GM19099 (cell line): ENCODE data around the gene CCR5.

Experiments used
- POLR2A ChIP-seq: IDR thresholded peaks from 3 replicates; pipeline ENCODE4 v1.6.1; 2011; ENCODE audit warnings: low read depth; ENCODE audit not compliant: insufficient read length; ENCODE audit errors: extremely low read depth

The CCR5 gene

GRCh38 chr3:46393554-46394434 is 23.0 kb downstream of the CCR5 start:
- no peak for TF ChIP-seq POLR2A

GRCh38 chr3:46395210-46395661 is 24.5 kb downstream of the CCR5 start:
- TF ChIP-seq POLR2A, result no peak

- no peak for TF ChIP-seq POLR2A
Measured at GRCh38 chr3:46395766-46396530, 25.2 kb downstream of the CCR5 start.

GRCh38 chr3:46397111-46397510 is 26.4 kb downstream of the CCR5 start:
- TF ChIP-seq POLR2A, result no peak

- no peak for TF ChIP-seq POLR2A
Measured at GRCh38 chr3:46398186-46398955, 27.6 kb downstream of the CCR5 start.

GRCh38 chr3:46399098-46399497 is 28.4 kb downstream of the CCR5 start:
- TF ChIP-seq POLR2A, result no peak

- no peak for TF ChIP-seq POLR2A
Measured at GRCh38 chr3:46399557-46399956, 28.8 kb downstream of the CCR5 start.

GRCh38 chr3:46400000-46400734 is 29.4 kb downstream of the CCR5 start:
- no peak for TF ChIP-seq POLR2A

GRCh38 chr3:46400846-46401245 is 30.1 kb downstream of the CCR5 start:
- no peak for TF ChIP-seq POLR2A

- TF ChIP-seq POLR2A, result no peak
Measured at GRCh38 chr3:46401579-46401978, 30.8 kb downstream of the CCR5 start.

- no peak for TF ChIP-seq POLR2A
Measured at GRCh38 chr3:46405301-46406019, 34.7 kb downstream of the CCR5 start.

- no peak for TF ChIP-seq POLR2A
Measured at GRCh38 chr3:46406443-46406787, 35.7 kb downstream of the CCR5 start.

GRCh38 chr3:46406788-46407611 is 36.3 kb downstream of the CCR5 start, which contains the start of the genes CCR5AS and CCRL2:
Gene CCR5AS, minus strand, starts transcription at chr3:46407066.
Gene CCRL2, plus strand, starts transcription at chr3:46407259. Its CDS starts 821 bp downstream, at chr3:46408080.
- TF ChIP-seq POLR2A, result no peak
